ENCODE results near the gene NHERF2. TPM values are rescaled to one million over a fixed set of nuclear protein-coding genes. Genes with fewer than 3 reads are reported as not detected.

The NHERF2 gene
- total RNA-seq, 1 donor from 2014 or later = 343 TPM

DNA sequence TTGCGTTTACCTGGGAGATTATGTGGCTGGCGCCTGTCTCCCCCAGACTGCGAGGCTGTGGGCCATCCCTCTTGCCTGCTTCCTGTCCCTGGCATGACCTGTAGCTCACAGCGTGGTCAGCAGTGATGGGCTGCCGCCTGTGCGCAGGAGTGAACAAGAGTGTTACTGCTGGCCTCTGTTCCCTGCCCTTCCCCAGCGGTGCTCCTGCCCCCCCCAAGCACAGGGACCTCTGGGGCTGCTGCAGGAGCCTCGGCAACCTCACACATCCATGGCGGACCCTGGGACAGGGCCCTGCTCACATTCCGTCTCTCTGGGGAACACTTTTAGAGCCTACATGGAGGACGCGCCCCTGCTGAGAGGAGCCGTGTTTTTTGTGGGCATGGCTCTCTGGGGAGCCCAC lies 31.7 kb downstream of the NHERF2 start:
- no peaks in the 10 kb centered on the region for H3K4me1 ChIP-seq
- peaks cover 92% of the 10 kb centered on the region for H3K36me3 ChIP-seq
- H3K27me3 ChIP-seq (ENCODE audit: low read depth) = no peaks in the 10 kb centered on the region
- intact Hi-C loops (cut with DNase I) = no loop called here
- H3K9me3 ChIP-seq = no peaks in the 10 kb centered on the region
- H3K27ac ChIP-seq = no peak overlapping the region
- H3K4me3 ChIP-seq = no peak overlapping the region
- no peak for ATAC-seq
- TF ChIP-seq, protein P1, sequence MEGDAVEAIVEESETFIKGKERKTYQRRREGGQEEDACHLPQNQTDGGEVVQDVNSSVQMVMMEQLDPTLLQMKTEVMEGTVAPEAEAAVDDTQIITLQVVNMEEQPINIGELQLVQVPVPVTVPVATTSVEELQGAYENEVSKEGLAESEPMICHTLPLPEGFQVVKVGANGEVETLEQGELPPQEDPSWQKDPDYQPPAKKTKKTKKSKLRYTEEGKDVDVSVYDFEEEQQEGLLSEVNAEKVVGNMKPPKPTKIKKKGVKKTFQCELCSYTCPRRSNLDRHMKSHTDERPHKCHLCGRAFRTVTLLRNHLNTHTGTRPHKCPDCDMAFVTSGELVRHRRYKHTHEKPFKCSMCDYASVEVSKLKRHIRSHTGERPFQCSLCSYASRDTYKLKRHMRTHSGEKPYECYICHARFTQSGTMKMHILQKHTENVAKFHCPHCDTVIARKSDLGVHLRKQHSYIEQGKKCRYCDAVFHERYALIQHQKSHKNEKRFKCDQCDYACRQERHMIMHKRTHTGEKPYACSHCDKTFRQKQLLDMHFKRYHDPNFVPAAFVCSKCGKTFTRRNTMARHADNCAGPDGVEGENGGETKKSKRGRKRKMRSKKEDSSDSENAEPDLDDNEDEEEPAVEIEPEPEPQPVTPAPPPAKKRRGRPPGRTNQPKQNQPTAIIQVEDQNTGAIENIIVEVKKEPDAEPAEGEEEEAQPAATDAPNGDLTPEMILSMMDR (IDR thresholded peaks at IDR 0.05) = no peak
- no peak for DNase-seq

DNA sequence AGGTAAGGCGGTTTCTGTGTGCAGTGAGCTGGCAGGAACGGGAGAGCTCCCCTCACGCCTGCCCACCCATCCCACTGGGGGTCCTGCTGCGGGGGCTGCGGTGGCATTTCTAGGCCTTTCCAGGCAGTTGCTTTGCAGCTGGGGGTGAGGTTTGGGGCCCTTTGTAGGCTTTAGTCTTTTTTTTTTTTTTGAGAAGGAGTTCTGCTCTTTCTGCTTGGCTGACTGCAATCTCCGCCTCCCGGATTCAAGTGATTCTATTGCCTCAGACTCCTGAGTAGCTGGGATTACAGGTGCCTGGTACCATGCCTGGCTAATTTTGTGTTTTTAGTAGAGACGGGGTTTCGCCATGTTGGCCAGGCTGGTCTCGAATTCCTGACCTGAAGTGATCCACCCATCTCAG lies 32.2 kb downstream of the NHERF2 start:
- Histone ChIP-seq H3K27ac (no peak overlapping the region), H3K4me3 (no peak overlapping the region), H3K27me3 (ENCODE audit: low read depth) (no peaks in the 10 kb centered on the region), H3K9me3 (no peaks in the 10 kb centered on the region), H3K36me3 (peaks cover 92% of the 10 kb centered on the region), H3K4me1 (no peaks in the 10 kb centered on the region)
- TF ChIP-seq, protein P1 (IDR thresholded peaks at IDR 0.05) = no peak
- DNase-seq (no peak), ATAC-seq (no peak)
- intact Hi-C loops (cut with DNase I) = no loop called here

DNA sequence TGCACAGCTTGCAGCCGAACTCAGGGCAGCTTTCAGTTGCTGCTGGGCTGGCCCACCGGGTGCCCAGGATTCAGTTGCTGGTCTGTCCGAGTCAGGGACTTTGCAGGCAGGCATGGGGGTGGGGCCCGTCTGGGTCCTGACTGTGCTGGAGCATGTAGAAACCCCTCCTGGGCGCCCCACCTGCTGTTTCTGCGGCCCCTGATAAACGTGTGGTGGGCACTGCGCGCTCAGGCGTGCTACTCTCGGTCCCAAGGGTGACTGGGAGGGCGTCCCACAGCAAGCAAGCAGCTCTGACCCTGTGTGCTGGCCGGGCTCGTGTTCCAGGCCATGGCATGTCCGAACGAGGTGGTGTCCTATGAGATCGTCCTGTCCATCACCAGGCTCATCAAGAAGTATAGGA lies 33.6 kb downstream of the NHERF2 start:
- Histone ChIP-seq H3K4me3 (no peak overlapping the region), H3K9me3 (no peaks in the 10 kb centered on the region), H3K27ac (no peak overlapping the region), H3K4me1 (no peaks in the 10 kb centered on the region), H3K36me3 (peaks cover 89% of the 10 kb centered on the region), H3K27me3 (ENCODE audit: low read depth) (no peaks in the 10 kb centered on the region)
- ATAC-seq (no peak), DNase-seq (no peak)
- intact Hi-C loops (cut with DNase I) = no loop called here
- TF ChIP-seq, protein P1 (IDR thresholded peaks at IDR 0.05) = no peak

DNA sequence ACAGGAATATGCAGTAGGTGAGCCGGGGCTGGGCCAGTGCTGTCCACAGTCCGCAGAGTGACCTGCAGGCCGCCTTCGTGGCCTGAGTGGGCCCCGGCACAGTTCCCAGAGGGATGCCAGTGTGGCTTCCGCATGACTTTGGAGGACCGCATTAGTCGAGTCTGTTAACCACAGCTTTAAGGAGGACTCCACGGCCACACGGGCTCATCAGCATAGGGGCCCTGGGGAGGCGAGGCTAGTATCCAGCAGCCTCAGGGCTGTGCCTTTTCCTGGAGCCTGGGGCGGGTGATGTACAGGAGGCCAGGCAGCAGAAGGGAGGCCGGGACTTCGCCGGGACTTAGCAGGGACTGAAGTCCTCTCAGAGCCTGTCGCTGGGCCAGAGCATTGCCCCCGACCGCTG lies 34.3 kb downstream of the NHERF2 start:
- ATAC-seq = no peak
- no peak for DNase-seq
- H3K4me1 ChIP-seq = no peaks in the 10 kb centered on the region
- TF ChIP-seq, protein P1 (IDR thresholded peaks at IDR 0.05) = no peak
- H3K36me3 ChIP-seq = peaks cover 91% of the 10 kb centered on the region
- H3K27me3 ChIP-seq (ENCODE audit: low read depth) = no peaks in the 10 kb centered on the region
- H3K27ac ChIP-seq = no peak overlapping the region
- H3K9me3 ChIP-seq = no peaks in the 10 kb centered on the region
- intact Hi-C loops (cut with DNase I) = no loop called here
- no peak overlapping the region for H3K4me3 ChIP-seq

DNA sequence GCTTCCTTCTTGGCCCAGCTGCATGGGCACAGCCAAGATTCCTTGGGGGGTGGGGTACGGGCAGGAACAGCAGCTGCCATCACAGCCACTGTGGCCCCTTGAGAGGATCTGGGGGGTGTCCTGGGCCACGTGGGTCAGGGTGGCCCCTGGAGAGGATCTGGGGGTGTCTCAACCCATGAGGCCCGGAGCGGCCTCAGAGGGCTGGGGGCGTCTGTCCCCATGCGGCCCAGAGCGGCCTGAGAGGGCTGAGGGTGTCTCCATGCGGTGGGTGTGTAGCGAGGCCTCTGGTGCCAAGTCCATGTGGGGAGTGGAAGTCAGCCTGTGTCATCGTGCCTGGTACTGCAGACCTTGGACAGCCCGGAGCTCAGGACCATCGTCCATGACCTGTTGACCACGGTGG lies 34.8 kb downstream of the NHERF2 start:
- no peak overlapping the region for H3K4me3 ChIP-seq
- no peak for ATAC-seq
- H3K36me3 ChIP-seq = peaks cover 91% of the 10 kb centered on the region
- no peaks in the 10 kb centered on the region for H3K27me3 ChIP-seq (ENCODE audit: low read depth)
- no peaks in the 10 kb centered on the region for H3K4me1 ChIP-seq
- H3K27ac ChIP-seq = no peak overlapping the region
- TF ChIP-seq, protein P1 (IDR thresholded peaks at IDR 0.05) = no peak
- no peak for DNase-seq
- no peaks in the 10 kb centered on the region for H3K9me3 ChIP-seq
- intact Hi-C loops (cut with DNase I) = no loop called here

DNA sequence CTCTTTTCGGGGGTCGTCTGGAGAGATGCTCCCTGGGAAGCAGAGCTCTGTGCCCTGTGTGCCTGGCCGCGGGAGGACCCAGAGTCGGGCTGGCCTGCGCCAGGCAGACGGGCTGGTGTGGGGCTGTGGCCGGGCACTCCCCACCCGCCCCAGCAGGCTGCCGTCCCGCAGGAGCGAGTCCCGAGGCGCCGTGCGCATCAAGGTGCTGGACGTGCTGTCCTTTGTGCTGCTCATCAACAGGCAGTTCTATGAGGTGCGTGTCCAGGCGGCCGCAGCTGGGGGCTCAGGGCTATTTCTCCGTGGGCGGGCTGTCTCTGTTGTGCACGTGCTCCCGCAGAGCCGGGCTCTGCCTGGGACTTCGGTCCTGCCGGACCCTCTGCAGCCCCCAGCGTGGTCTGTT lies 36.1 kb downstream of the NHERF2 start:
- peak in 1 of 2 donors; percentile 5 for ATAC-seq
- Histone ChIP-seq H3K36me3 (peaks cover 92% of the 10 kb centered on the region), H3K9me3 (no peaks in the 10 kb centered on the region), H3K27ac (no peak overlapping the region), H3K4me1 (no peaks in the 10 kb centered on the region), H3K27me3 (ENCODE audit: low read depth) (no peaks in the 10 kb centered on the region), H3K4me3 (no peak overlapping the region)
- TF ChIP-seq, protein P1 (IDR thresholded peaks at IDR 0.05) = no peak
- intact Hi-C loops (cut with DNase I) = no loop called here
- DNase-seq = no peak

Data from lower lobe of right lung (tissue), 2 donors.